GM13976 (cell line): ENCODE measurements around the gene ASB18.

Experiments
- DNase-seq: peaks from one replicate; pipeline ENCODE4 v3.0.0; 2012; ENCODE audit warnings: low spot score
- CTCF ChIP-seq: IDR thresholded peaks from 2 replicates; pipeline ENCODE4 v1.5.1; 2012; ENCODE audit warnings: borderline replicate concordance, mild to moderate bottlenecking; ENCODE audit not compliant: insufficient read depth; ENCODE audit errors: extremely low read depth, missing control alignments, control extremely low read depth
- in situ Hi-C: fragments of 300-500 bp; cut with MboI; formaldehyde crosslinking; loops from one replicate; pipeline ENCODE4 v1.12.0; 2022; ENCODE audit warnings: low sequenced_read_pairs, mixed read lengths, inconsistent platforms; ENCODE audit not compliant: unreplicated experiment

The ASB18 gene

GRCh38 chr2:236254674-236255073, 9.5 kb downstream of the ASB18 start:
- TF ChIP-seq CTCF = no peak
- DNase-seq = no peak
- in situ Hi-C loops = no loop called here

GRCh38 chr2:236254001-236254400, 10.2 kb downstream of the ASB18 start:
- in situ Hi-C loops = no loop called here
- no peak for TF ChIP-seq CTCF
- no peak for DNase-seq

GRCh38 chr2:236252602-236253001, 11.6 kb downstream of the ASB18 start:
- no peak for DNase-seq
- in situ Hi-C loops = no loop called here
- TF ChIP-seq CTCF = no peak

GRCh38 chr2:236250909-236251579, 13.2 kb downstream of the ASB18 start:
- no peak for DNase-seq
- TF ChIP-seq CTCF = no peak
- in situ Hi-C loops = no loop called here

- no peak for DNase-seq
- no peak for TF ChIP-seq CTCF
- in situ Hi-C loops = no loop called here
Measured at GRCh38 chr2:236250286-236250685, 13.9 kb downstream of the ASB18 start.

- in situ Hi-C loops = no loop called here
- DNase-seq = no peak
- no peak for TF ChIP-seq CTCF
Measured at GRCh38 chr2:236249066-236249465, 15.1 kb downstream of the ASB18 start.
